ENCODE data around the gene CNPY4.

CNPY4 gene

GRCh38 chr7:100148559-100149328 is 29.3 kb downstream of the CNPY4 start, which contains the start of gene LAMTOR4:
Gene LAMTOR4, plus strand, starts transcription at chr7:100148918. Its CDS starts 55 bp downstream, at chr7:100148973.
- peak; percentile 99 for DNase-seq (ENCODE audit: extremely low spot score)
- POLR2A ChIA-PET, result interaction anchor here (0.6 kb wide), 1 partner anchor 8 kb away, joined by 3 read pairs; no protein-coding TSS in a partner anchor
- no peak for TF ChIP-seq CTCF (IDR thresholded peaks at IDR 0.05; ENCODE audit: control extremely low read depth, extremely low read depth, low read depth, missing control alignments)
- CTCF ChIA-PET, result interaction anchor here (0.7 to 9.8 kb wide), 5 partner anchors 17 to 68 kb away, joined by 3 to 114 read pairs (median 3); partner anchors contain the start of genes GPC2 and STAG3

- POLR2A ChIA-PET, result no interaction called here
- DNase-seq (ENCODE audit: extremely low spot score), result peak; percentile 12
- TF ChIP-seq CTCF (IDR thresholded peaks at IDR 0.05; ENCODE audit: control extremely low read depth, extremely low read depth, low read depth, missing control alignments), result no peak
- CTCF ChIA-PET, result interaction anchor here (1.3 kb wide), 1 partner anchor 12 kb away, joined by 3 read pairs; no protein-coding TSS in a partner anchor
Observed at GRCh38 chr7:100152404-100152803, 33.0 kb downstream of the CNPY4 start.

- ChIA-PET POLR2A (no interaction called here), CTCF (interaction anchor here (1.3 kb wide), 1 partner anchor 13 kb away, joined by 3 read pairs; no protein-coding TSS in a partner anchor)
- DNase-seq (ENCODE audit: extremely low spot score), result no peak
- TF ChIP-seq CTCF (IDR thresholded peaks at IDR 0.05; ENCODE audit: control extremely low read depth, extremely low read depth, low read depth, missing control alignments), result no peak
Observed at GRCh38 chr7:100152937-100153666, 33.7 kb downstream of the CNPY4 start.

- TF ChIP-seq CTCF (IDR thresholded peaks at IDR 0.05; ENCODE audit: control extremely low read depth, extremely low read depth, low read depth, missing control alignments), result no peak
- no peak for DNase-seq (ENCODE audit: extremely low spot score)
- CTCF ChIA-PET, result interaction anchor here (1.3 to 3.9 kb wide), 2 partner anchors 14 to 22 kb away, joined by 3 to 24 read pairs; no protein-coding TSS in a partner anchor
- POLR2A ChIA-PET, result no interaction called here
Observed at GRCh38 chr7:100153708-100154535, 34.5 kb downstream of the CNPY4 start.

- DNase-seq (ENCODE audit: extremely low spot score), result no peak
- POLR2A ChIA-PET, result no interaction called here
- no peak for TF ChIP-seq CTCF (IDR thresholded peaks at IDR 0.05; ENCODE audit: control extremely low read depth, extremely low read depth, low read depth, missing control alignments)
- CTCF ChIA-PET, result interaction anchor here (0.9 to 3.9 kb wide), 3 partner anchors 20 to 35 kb away, joined by 3 to 24 read pairs (median 3); no protein-coding TSS in a partner anchor
Observed at GRCh38 chr7:100154651-100155491, 35.4 kb downstream of the CNPY4 start.
